Ascending aorta (tissue), 2 donors: ENCODE data around the gene STIL. TPM values are rescaled to one million over a fixed set of nuclear protein-coding genes. Genes with fewer than 3 reads are reported as not detected.
"Not testable (repeated sequence)": the region's sequence is repeated elsewhere in the genome, so short reads cannot be mapped to it uniquely, and the experiment has no call there.

ENCODE experiments used
- DNase-seq, 2 donors: peaks; one replicate each; pipeline ENCODE4 v3.0.0-alpha.2; 2019; ENCODE audit warnings: low spot score in 2 of 2
- H3K27ac ChIP-seq, 2 donors: fragments of 200-600 bp; sonication (generic); one replicate each; pipeline ENCODE4 v1.5.1; 2016 to 2017; ENCODE audit warnings: mild to moderate bottlenecking in 1 of 2
- H3K27me3 ChIP-seq: fragments of 200-600 bp; sonication (generic); one replicate; pipeline ENCODE4 v1.5.1; 2017
- H3K36me3 ChIP-seq, 2 donors: fragments of 200-600 bp; sonication (generic); one replicate each; pipeline ENCODE4 v1.5.1; 2016
- H3K4me1 ChIP-seq, 2 donors: fragments of 200-600 bp; sonication (generic); one replicate each; pipeline ENCODE4 v1.5.1; 2016 to 2017; ENCODE audit warnings: mild to moderate bottlenecking in 1 of 2
- H3K4me3 ChIP-seq, 2 donors: fragments of 200-600 bp; sonication (generic); one replicate each; pipeline ENCODE4 v1.5.1; 2016 to 2017; ENCODE audit warnings: mild to moderate bottlenecking in 1 of 2
- H3K9me3 ChIP-seq, 2 donors: fragments of 200-600 bp; sonication (generic); one replicate each; pipeline ENCODE4 v1.5.1; 2016
- CTCF ChIP-seq, 3 experiments: fragments of 200-600 bp in 2 of 3; fragments of 450-650 bp in 1 of 3; sonication (generic) in 2 of 3; IDR thresholded peaks; one replicate each; pipeline ENCODE4 v1.5.1; 2016 to 2019; ENCODE audit warnings: antibody characterized with exemption in 3 of 3, mild to moderate bottlenecking in 1 of 3, moderate library complexity in 1 of 3
- intact Hi-C: fragments of 100-400 bp; cut with DNase I; formaldehyde crosslinking; loops from one replicate; pipeline ENCODE4 v1.15.1; 2023
- total RNA-seq: library from RNA; depleted of rRNA; stranded (reverse); fragments of >200 nt; gene quantifications from one replicate; pipeline ENCODE4 v1.1.0, GENCODE V29; 2016

STIL gene
- total RNA-seq, 1 donor from 2014 or later, result 0.11 TPM

GRCh38 chr1:47207803-47208373, 106.1 kb downstream of the STIL start:
- H3K27ac ChIP-seq, result no peak overlapping the region
- no peaks in the 10 kb centered on the region for H3K36me3 ChIP-seq
- no peaks in the 10 kb centered on the region for H3K27me3 ChIP-seq
- H3K4me1 ChIP-seq, result no peaks in the 10 kb centered on the region
- H3K4me3 ChIP-seq, result no peak overlapping the region
- intact Hi-C loops, result no loop called here
- no peak for TF ChIP-seq CTCF (IDR thresholded peaks at IDR 0.05)
- peak in 1 of 2 donors; percentile 33 for DNase-seq
- H3K9me3 ChIP-seq, result peaks cover 0 to 3% of the 10 kb centered on the region in 2 donors

GRCh38 chr1:47205918-47206317, 108.0 kb downstream of the STIL start:
- Histone ChIP-seq H3K9me3 (peaks cover 0 to 5% of the 10 kb centered on the region in 2 donors), H3K4me3 (no peak overlapping the region), H3K36me3 (no peaks in the 10 kb centered on the region), H3K27ac (no peak overlapping the region), H3K4me1 (no peaks in the 10 kb centered on the region), H3K27me3 (no peaks in the 10 kb centered on the region)
- no peak for TF ChIP-seq CTCF (IDR thresholded peaks at IDR 0.05)
- peak in 1 of 2 donors; percentile 40 for DNase-seq
- intact Hi-C loops, result no loop called here

GRCh38 chr1:47203504-47203903, 110.4 kb downstream of the STIL start:
- H3K27ac ChIP-seq, H3K36me3 ChIP-seq, DNase-seq, H3K4me3 ChIP-seq, H3K4me1 ChIP-seq, H3K27me3 ChIP-seq, H3K9me3 ChIP-seq, intact Hi-C loops: not testable (repeated sequence)

- intact Hi-C loops, result no loop called here
- DNase-seq, result peak in 1 of 2 donors; percentile 28
- Histone ChIP-seq H3K9me3 (peaks cover 0 to 5% of the 10 kb centered on the region in 2 donors), H3K36me3 (no peaks in the 10 kb centered on the region), H3K4me3 (no peak overlapping the region), H3K27me3 (no peaks in the 10 kb centered on the region), H3K4me1 (no peaks in the 10 kb centered on the region), H3K27ac (no peak overlapping the region)
- no peak for TF ChIP-seq CTCF (IDR thresholded peaks at IDR 0.05)
These were observed 112.8 kb downstream of the STIL start for GRCh38 chr1:47201179-47201578.

Other genes with a start within 250 kb of the STIL start
- 4.8 TPM for gene CYP4Z1, start 246.9 kb downstream of the STIL start, total RNA-seq
- not detected for gene CYP4A22, start 176.7 kb downstream of the STIL start, total RNA-seq
- gene PDZK1IP1, start 124.1 kb downstream of the STIL start, total RNA-seq, result not detected
- gene TAL1, start 81.9 kb downstream of the STIL start, total RNA-seq, result 13.9 TPM
- 52.5 TPM for gene CMPK1, start 19.6 kb upstream of the STIL start, total RNA-seq
- gene FOXE3, start 102.1 kb upstream of the STIL start, total RNA-seq, result not detected
- gene FOXD2, start 123.9 kb upstream of the STIL start, total RNA-seq, result 1.3 TPM